ENCODE measurements around the gene TSKS.
"Not testable (repeated sequence)": the region's sequence is repeated elsewhere in the genome, so short reads cannot be mapped to it uniquely, and the experiment has no call there.

The TSKS gene

GRCh38 chr19:49766007-49766929 is 3.2 kb upstream of the TSKS start:
- peak; percentile 97 to 100 for DNase-seq

- DNase-seq, result no peak
Observed at GRCh38 chr19:49764341-49764740, 1.2 kb upstream of the TSKS start.

GRCh38 chr19:49761625-49762311 is 1.3 kb downstream of the TSKS start:
- DNase-seq, result no peak

- DNase-seq, result no peak
Observed at GRCh38 chr19:49761249-49761624, 1.9 kb downstream of the TSKS start.

- no peak for DNase-seq
Observed at GRCh38 chr19:49758292-49758691, 4.8 kb downstream of the TSKS start.

- DNase-seq, result no peak
Observed at GRCh38 chr19:49755956-49756355, 7.2 kb downstream of the TSKS start.

GRCh38 chr19:49752701-49753100 is 10.4 kb downstream of the TSKS start:
- no peak for DNase-seq

- no peak for DNase-seq
Observed at GRCh38 chr19:49749771-49750170, 13.3 kb downstream of the TSKS start.

- no peak for DNase-seq
Observed at GRCh38 chr19:49749055-49749716, 13.9 kb downstream of the TSKS start.

- peak; percentile 28 to 46 for DNase-seq
Observed at GRCh38 chr19:49746206-49746958, 16.7 kb downstream of the TSKS start.

- no peak for DNase-seq
Observed at GRCh38 chr19:49744946-49745381, 18.1 kb downstream of the TSKS start.

GRCh38 chr19:49741210-49741844 is 21.8 kb downstream of the TSKS start:
- DNase-seq, result no peak

GRCh38 chr19:49739933-49740332 is 23.2 kb downstream of the TSKS start:
- no peak for DNase-seq

GRCh38 chr19:49739098-49739497 is 24.0 kb downstream of the TSKS start:
- DNase-seq, result no peak

- no peak for DNase-seq
Observed at GRCh38 chr19:49738268-49738667, 24.8 kb downstream of the TSKS start.

GRCh38 chr19:49730166-49730565 is 32.9 kb downstream of the TSKS start:
- DNase-seq, result no peak

- no peak for DNase-seq
Observed at GRCh38 chr19:49727217-49728030, 35.7 kb downstream of the TSKS start.

- not testable (repeated sequence) for DNase-seq
Observed at GRCh38 chr19:49719420-49719819, 43.7 kb downstream of the TSKS start.

- DNase-seq, result no peak
Observed at GRCh38 chr19:49718991-49719390, 44.1 kb downstream of the TSKS start.

- DNase-seq, result no peak
Observed at GRCh38 chr19:49718511-49718910, 44.6 kb downstream of the TSKS start.

- no peak for DNase-seq
Observed at GRCh38 chr19:49716154-49716553, 47.0 kb downstream of the TSKS start.
